HepG2 (cell line): ENCODE measurements around the gene RASGRP2. TPM values are rescaled to one million over a fixed set of nuclear protein-coding genes. Genes with fewer than 3 reads are reported as not detected.

Source experiments
- ATAC-seq: fragments of 200-7000 bp; cut with Tn5 transposase; 3 replicates; pipeline ENCODE4 v1.9.1; 2020; ENCODE audit warnings: mild to moderate bottlenecking, moderate library complexity
- BruUV-seq: library from RNA; stranded (reverse); fragments of 400-500 nt; replicated peaks from 2 replicates; lab custom pipeline; 2021; lab: Mats Ljungman, UMichigan
- CTCF ChIA-PET: fragments of 300-600 bp; formaldehyde crosslinking; extraction: SDS; loops from one replicate; lab custom pipeline; 2021; ENCODE audit warnings: low total read pairs, inconsistent platforms, low intra/inter-chr PET ratio; lab: Yijun Ruan, JAX
- POLR2A ChIA-PET: fragments of 350-600 bp; sonication (Branson Sonifier 250); formaldehyde crosslinking; loops from one replicate; lab custom pipeline; 2020; ENCODE audit warnings: antibody characterized with exemption, inconsistent platforms; lab: Yijun Ruan, JAX
- DNase-seq: peaks from one replicate; pipeline ENCODE4 v3.0.0-alpha.2; 2015; ENCODE audit warnings: low spot score
- FAIRE-seq: peaks from 3 replicates; lab custom pipeline; 2011; peaks lifted over from hg19 to GRCh38; lab: Jason Lieb, UNC
- H2AFZ ChIP-seq: one replicate; pipeline ENCODE4 v1.6.1; 2011; ENCODE audit warnings: low read length, inconsistent platforms
- H3K27ac ChIP-seq: fragments of 300-600 bp; 3 replicates; pipeline ENCODE4 v1.8.0; 2011; ENCODE audit warnings: mixed run types, mild to moderate bottlenecking, mixed read lengths, low read length, inconsistent platforms; ENCODE audit not compliant: insufficient read depth; ENCODE audit errors: extremely low read length
- H3K27me3 ChIP-seq, 2 experiments: fragments of 200-600 bp in 1 of 2; 2 replicates in 1 of 2; 3 replicates in 1 of 2; pipeline versions ENCODE4 v1.6.0 to v1.8.0; 2011; ENCODE audit warnings: low read length in 2 of 2, mild to moderate bottlenecking in 2 of 2, moderate library complexity in 2 of 2, inconsistent platforms in 1 of 2; ENCODE audit not compliant: insufficient read depth in 2 of 2, control insufficient read depth in 1 of 2
- H3K36me3 ChIP-seq, 2 experiments: fragments of 200-600 bp in 1 of 2; replicated peaks in 1 of 2; 2 replicates in 1 of 2; 3 replicates in 1 of 2; pipeline versions ENCODE4 v1.5.1 to v1.8.0; 2011; ENCODE audit warnings: low read length in 2 of 2, inconsistent platforms in 1 of 2; ENCODE audit not compliant: insufficient read depth in 2 of 2, control insufficient read depth in 1 of 2
- H3K4me1 ChIP-seq: 2 replicates; pipeline ENCODE4 v1.5.1; 2012; ENCODE audit warnings: low read length, inconsistent platforms; ENCODE audit not compliant: insufficient read depth
- H3K4me2 ChIP-seq: 2 replicates; pipeline ENCODE4 v1.6.0; 2011; ENCODE audit warnings: low read depth, low read length, inconsistent platforms
- H3K4me3 ChIP-seq, 3 experiments: fragments of 200-600 bp in 1 of 3; sonication (generic), shearing (Covaris generic) in 1 of 3; replicated peaks in 1 of 3; 2 replicates each; pipeline ENCODE4 v1.5.1; 2011 to 2016; ENCODE audit warnings: low read length in 3 of 3, inconsistent platforms in 2 of 3, low read depth in 2 of 3, mild to moderate bottlenecking in 2 of 3, control low read depth in 1 of 3, mixed read lengths in 1 of 3; ENCODE audit not compliant: insufficient read depth in 1 of 3
- H3K79me2 ChIP-seq: one replicate; pipeline ENCODE4 v1.6.1; 2011; ENCODE audit warnings: low read length, inconsistent platforms; ENCODE audit not compliant: insufficient read depth
- H3K9ac ChIP-seq: 2 replicates; pipeline ENCODE4 v1.6.0; 2011; ENCODE audit warnings: mild to moderate bottlenecking, low read depth, low read length, inconsistent platforms; ENCODE audit not compliant: insufficient read depth
- H3K9me3 ChIP-seq: 2 replicates; pipeline ENCODE4 v1.5.1; 2012; ENCODE audit warnings: mild to moderate bottlenecking, low read length
- H4K20me1 ChIP-seq: 2 replicates; pipeline ENCODE4 v1.6.0; 2011; ENCODE audit warnings: inconsistent platforms, mild to moderate bottlenecking, low read length, moderate library complexity; ENCODE audit not compliant: insufficient read depth
- ARID4A ChIP-seq: sonication (generic); formaldehyde crosslinking; IDR thresholded peaks from 2 replicates; pipeline ENCODE4 v1.5.0; 2020; ENCODE audit warnings: mild to moderate bottlenecking, missing genetic modification reagents, borderline replicate concordance
- ARNTL ChIP-seq: sonication (generic); formaldehyde crosslinking; IDR thresholded peaks from 2 replicates; pipeline ENCODE4 v1.4.0; 2020; ENCODE audit warnings: mild to moderate bottlenecking, missing genetic modification reagents
- GRHL1 ChIP-seq: sonication (generic); formaldehyde crosslinking; conservative IDR thresholded peaks from 2 replicates; pipeline ENCODE4 v1.8.0; 2022; ENCODE audit warnings: missing genetic modification reagents
- TBP ChIP-seq: sonication (generic); formaldehyde crosslinking; IDR thresholded peaks from 2 replicates; pipeline ENCODE4 v1.5.0; 2020; ENCODE audit warnings: missing genetic modification reagents
- ZNF253 ChIP-seq: sonication (generic); formaldehyde crosslinking; IDR thresholded peaks from 2 replicates; pipeline ENCODE4 v1.8.0; 2022; ENCODE audit warnings: mild to moderate bottlenecking, missing genetic modification reagents, borderline replicate concordance
- ZNF350 ChIP-seq: sonication (generic); formaldehyde crosslinking; IDR thresholded peaks from 2 replicates; pipeline ENCODE4 v1.4.0; 2020; ENCODE audit warnings: mild to moderate bottlenecking, low read depth, missing genetic modification reagents, borderline replicate concordance
- ZNF768 ChIP-seq: sonication (generic); formaldehyde crosslinking; IDR thresholded peaks from 2 replicates; pipeline ENCODE4 v1.4.0; 2020; ENCODE audit warnings: missing genetic modification reagents
- ZNF800 ChIP-seq: sonication (generic); formaldehyde crosslinking; IDR thresholded peaks from 2 replicates; pipeline ENCODE4 v1.4.0; 2020; ENCODE audit warnings: missing genetic modification reagents
- ZSCAN21 ChIP-seq: sonication (generic); formaldehyde crosslinking; IDR thresholded peaks from 2 replicates; pipeline ENCODE4 v1.8.0; 2022; ENCODE audit warnings: mild to moderate bottlenecking, missing genetic modification reagents, moderate library complexity, borderline replicate concordance
- WGBS: methylation state at CpG from one replicate; pipeline ENCODE4 v1.1.6; 2017; ENCODE audit warnings: low lambda C conversion rate; 5-methylcytosine and 5-hydroxymethylcytosine counted together
- in situ Hi-C: cut with HindIII; loops from 2 replicates; pipeline ENCODE4 v1.10.0; 2017; ENCODE audit warnings: low pct_unique_long_range_greater_than_20kb; ENCODE audit not compliant: extremely low pct_ligation_motif_present
- intact Hi-C: fragments of 100-400 bp; cut with micrococcal nuclease; formaldehyde crosslinking; loops from one replicate; pipeline ENCODE4 v1.10.0; 2022; ENCODE audit not compliant: unreplicated experiment
- polyA plus RNA-seq, 8 experiments: library from polyadenylated mRNA; depleted of rRNA in 3 of 8; stranded (reverse) in 7 of 8; unstranded in 1 of 8; fragments of >200 nt; fragmentation: Illumina TruSeq in 4 of 8; extraction: Trizol in 4 of 8; gene quantifications; 2 replicates each; pipeline versions ENCODE4 v1.2.1 to v1.2.3, GENCODE V29; 2011 to 2016; ENCODE audit warnings: low read depth in 4 of 8, missing spikeins in 1 of 8, mixed read lengths in 1 of 8; ENCODE audit not compliant: insufficient read depth in 1 of 8
- total RNA-seq, 5 experiments: library from RNA; depleted of rRNA; stranded (reverse); fragments of >200 nt; fragmentation: Illumina TruSeq; extraction: Trizol; gene quantifications; 2 replicates each; pipeline ENCODE4 v1.2.3, GENCODE V29; 2016; ENCODE audit warnings: low read depth in 1 of 5

Gene RASGRP2
- total and polyA plus RNA-seq, 2 of the 13 experiments (the other 11 are each of a cell fraction or from before 2014, with no cell fraction given): 0.61 TPM; not detected in 1

GRCh38 chr11:64718780-64719124 lies 25.2 kb downstream of the RASGRP2 start:
- Histone ChIP-seq H3K36me3 (no peaks in the 10 kb centered on the region), H3K9me3 (no peaks in the 10 kb centered on the region), H3K27me3 (peaks cover 7 to 76% of the 10 kb centered on the region in 2 experiments; a peak in 4 of 5 replicates), H3K27ac (no peak overlapping the region), H2AFZ (no peak overlapping the region), H3K79me2 (no peaks in the 10 kb centered on the region), H3K4me2 (no peak overlapping the region), H3K4me1 (peaks cover 5% of the 10 kb centered on the region), H4K20me1 (no peaks in the 10 kb centered on the region), H3K9ac (no peak overlapping the region), H3K4me3 (no peak overlapping the region)
- 16% methylated on average over 4 of the region's 4 CpGs for WGBS
- no peak for TF ChIP-seq ZNF253 (CRISPR knock-in tag)
- TF ChIP-seq ZSCAN21 (CRISPR knock-in tag): no peak
- peak; percentile 83 for TF ChIP-seq ZNF768
- CTCF ChIA-PET: no interaction called here
- POLR2A ChIA-PET: no interaction called here
- intact Hi-C loops: no loop called here
- ATAC-seq (no peak), DNase-seq (no peak), FAIRE-seq (no peak)
- no TSS peak for BruUV-seq
- in situ Hi-C loops: no loop called here

- POLR2A ChIA-PET: no interaction called here
- no peak overlapping the region for H3K27ac ChIP-seq
- H3K4me3 ChIP-seq: no peak overlapping the region
- H2AFZ ChIP-seq: no peak overlapping the region
- FAIRE-seq (no peak), ATAC-seq (no peak), DNase-seq (no peak)
- H3K27me3 ChIP-seq: peaks cover 7 to 77% of the 10 kb centered on the region in 2 experiments; a peak in 4 of 5 replicates
- CTCF ChIA-PET: no interaction called here
- H3K9ac ChIP-seq: no peak overlapping the region
- no peaks in the 10 kb centered on the region for H3K36me3 ChIP-seq
- in situ Hi-C loops (no loop called here), intact Hi-C loops (no loop called here)
- H3K9me3 ChIP-seq: no peaks in the 10 kb centered on the region
- no peaks in the 10 kb centered on the region for H3K79me2 ChIP-seq
- WGBS: 7% methylated on average over 12 of the region's 15 CpGs
- BruUV-seq: no TSS peak
- H4K20me1 ChIP-seq: no peaks in the 10 kb centered on the region
- H3K4me2 ChIP-seq: no peak overlapping the region
- no peaks in the 10 kb centered on the region for H3K4me1 ChIP-seq
- TF ChIP-seq TBP (CRISPR knock-in tag) (no peak), GRHL1 (no peak), ARID4A (CRISPR knock-in tag) (no peak), ZNF800 (CRISPR knock-in tag) (no peak), ZNF350 (CRISPR knock-in tag) (no peak), ARNTL (CRISPR knock-in tag) (no peak)
These were observed 25.7 kb downstream of the RASGRP2 start for GRCh38 chr11:64718084-64718779.
